ENCODE data around the gene BTBD9. TPM values are rescaled to one million over a fixed set of nuclear protein-coding genes. Genes with fewer than 3 reads are reported as not detected.
A peak's percentile ranks its signal among the peaks of the same experiment; 100 is the strongest.

Gene BTBD9
- total and polyA plus RNA-seq, 7 experiments from 2014 or later = 12.7 to 58.8 (median 37.8) TPM

DNA sequence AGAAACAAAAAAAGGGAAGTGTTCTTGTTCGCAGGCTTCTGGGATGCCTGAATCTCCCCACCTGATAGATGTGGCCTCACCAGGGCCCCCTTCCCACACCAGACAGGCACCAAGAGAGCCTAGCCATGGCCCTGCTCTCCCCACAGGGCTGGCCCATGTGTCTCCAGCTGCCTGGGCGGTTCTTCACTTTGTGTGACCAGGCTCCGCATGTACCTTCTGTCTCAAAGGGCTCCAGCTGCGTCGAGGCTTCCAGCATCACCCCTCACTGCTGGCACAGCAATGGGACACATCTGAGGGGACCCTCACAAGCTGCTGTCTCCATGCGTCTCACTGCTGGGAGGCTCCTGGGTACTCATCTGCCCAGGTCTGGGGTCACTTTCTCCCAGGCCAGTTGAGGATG lies 457.3 kb downstream of the BTBD9 start:
- H3K9me3 Mint-ChIP-seq = peaks cover 0 to 3% (median 0%) of the 10 kb centered on the region in 11 donors
- ChIA-PET POLR2A (no interaction called here), CTCF (no interaction called here)
- Histone ChIP-seq H3K4me1 (ENCODE audit: control insufficient read depth in 2 of 2, insufficient read depth in 2 of 2, low read length in 2 of 2) (no peaks in the 10 kb centered on the region), H3K4me3 (ENCODE audit: low read length) (no peak overlapping the region), H3K27me3 (ENCODE audit: control insufficient read depth in 2 of 2, insufficient read depth in 2 of 2, low read length in 2 of 2) (no peaks in the 10 kb centered on the region), H3K27ac (ENCODE audit: low read depth, low read length) (no peak overlapping the region), H3K36me3 (ENCODE audit: control insufficient read depth in 2 of 3, insufficient read depth in 3 of 3, low read length in 3 of 3) (peaks cover 0 to 4% (median 0%) of the 10 kb centered on the region in 3 experiments), H3K9me3 (ENCODE audit: control insufficient read depth in 2 of 3, low read length in 3 of 3) (no peaks in the 10 kb centered on the region)
- H3K4me1 Mint-ChIP-seq = peaks cover 0 to 8% (median 0%) of the 10 kb centered on the region in 7 donors
- H3K27me3 Mint-ChIP-seq = no peaks in the 10 kb centered on the region
- peaks cover 0 to 13% (median 5%) of the 10 kb centered on the region in 5 donors for H3K36me3 Mint-ChIP-seq
- intact Hi-C loops (cut with micrococcal nuclease) = no loop called here
- no peak overlapping the region for H3K4me3 Mint-ChIP-seq
- ATAC-seq (no peak), DNase-seq (peak in 1 of 9 donors; percentile 4)
- H3K27ac Mint-ChIP-seq = no peak overlapping the region

DNA sequence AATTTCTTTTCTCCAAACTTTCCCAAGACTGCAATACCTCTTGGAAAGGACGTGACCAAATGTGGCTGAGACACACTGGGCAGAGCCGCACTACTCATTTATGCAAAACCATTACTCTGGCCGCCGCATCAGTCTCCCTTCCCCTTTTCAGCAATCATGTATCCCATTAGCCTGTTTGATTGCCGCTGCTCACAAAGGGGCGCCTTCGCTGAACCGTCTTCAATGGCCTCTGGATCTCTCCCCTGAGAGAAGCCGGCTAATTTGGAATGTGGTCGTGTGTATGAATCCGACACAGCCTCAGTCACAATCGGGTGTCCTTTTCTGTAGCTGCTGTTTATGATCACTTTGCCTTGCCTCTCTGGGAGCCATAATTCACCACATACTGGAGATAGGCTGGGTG lies 459.1 kb downstream of the BTBD9 start:
- Mint-ChIP-seq H3K4me1 (peaks cover 0 to 9% (median 0%) of the 10 kb centered on the region in 7 donors), H3K36me3 (peaks cover 0 to 10% (median 5%) of the 10 kb centered on the region in 5 donors), H3K4me3 (no peak overlapping the region), H3K9me3 (peaks cover 0 to 3% (median 0%) of the 10 kb centered on the region in 11 donors), H3K27me3 (no peaks in the 10 kb centered on the region), H3K27ac (peak overlapping the region in 4 of 9 donors; percentile 5 to 51 (median 22))
- ATAC-seq = no peak
- Histone ChIP-seq H3K4me3 (ENCODE audit: low read length) (no peak overlapping the region), H3K36me3 (ENCODE audit: control insufficient read depth in 2 of 3, insufficient read depth in 3 of 3, low read length in 3 of 3) (no peaks in the 10 kb centered on the region), H3K27me3 (ENCODE audit: control insufficient read depth in 2 of 2, insufficient read depth in 2 of 2, low read length in 2 of 2) (no peaks in the 10 kb centered on the region), H3K4me1 (ENCODE audit: control insufficient read depth in 2 of 2, insufficient read depth in 2 of 2, low read length in 2 of 2) (no peaks in the 10 kb centered on the region), H3K27ac (ENCODE audit: low read depth, low read length) (no peak overlapping the region), H3K9me3 (ENCODE audit: control insufficient read depth in 2 of 3, low read length in 3 of 3) (no peaks in the 10 kb centered on the region)
- ChIA-PET POLR2A (no interaction called here), CTCF (no interaction called here)
- intact Hi-C loops (cut with micrococcal nuclease) = no loop called here
- DNase-seq = peak in 1 of 9 donors; percentile 8

DNA sequence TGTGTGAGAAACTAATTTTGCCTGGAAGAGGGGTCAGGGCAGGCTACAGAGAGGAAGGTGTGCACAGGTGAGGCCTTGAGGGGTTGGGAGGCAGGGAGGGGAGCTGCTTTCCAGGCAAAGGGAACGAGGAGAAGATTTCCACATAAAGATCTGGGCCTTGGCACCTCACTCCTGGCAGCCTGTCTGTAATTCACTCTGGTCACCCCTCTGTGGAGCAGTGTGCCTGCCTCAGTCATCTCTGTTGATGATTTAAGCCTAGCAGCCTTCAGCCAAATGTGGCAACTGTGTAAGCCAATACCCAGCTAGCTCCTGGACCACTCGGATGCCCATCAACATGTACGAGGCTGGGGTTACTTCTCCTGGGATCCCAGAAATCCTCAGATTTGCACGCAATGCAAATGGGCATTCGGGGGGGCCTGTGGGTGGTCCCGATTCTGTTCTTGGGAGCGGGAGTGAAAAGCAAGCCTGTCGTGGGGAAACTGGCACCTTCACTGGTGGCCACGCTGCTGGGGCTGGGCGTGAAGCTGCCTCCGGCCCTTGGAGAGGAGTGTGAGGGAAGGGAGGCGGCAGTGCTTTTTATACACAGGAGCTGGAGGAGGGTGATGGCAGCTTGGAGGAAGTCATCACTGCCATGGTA lies 459.8 kb downstream of the BTBD9 start:
- intact Hi-C loops (cut with micrococcal nuclease) = no loop called here
- ATAC-seq (no peak), DNase-seq (no peak)
- Mint-ChIP-seq H3K4me1 (peaks cover 0 to 9% (median 0%) of the 10 kb centered on the region in 7 donors), H3K9me3 (peaks cover 0 to 3% (median 0%) of the 10 kb centered on the region in 11 donors), H3K27me3 (no peaks in the 10 kb centered on the region), H3K4me3 (no peak overlapping the region), H3K27ac (peak overlapping the region in 2 of 9 donors; percentile 45 to 60), H3K36me3 (peaks cover 0 to 15% (median 7%) of the 10 kb centered on the region in 5 donors)
- ChIA-PET CTCF (no interaction called here), POLR2A (no interaction called here)
- Histone ChIP-seq H3K4me1 (ENCODE audit: control insufficient read depth in 2 of 2, insufficient read depth in 2 of 2, low read length in 2 of 2) (no peaks in the 10 kb centered on the region), H3K27ac (ENCODE audit: low read depth, low read length) (no peak overlapping the region), H3K27me3 (ENCODE audit: control insufficient read depth in 2 of 2, insufficient read depth in 2 of 2, low read length in 2 of 2) (no peaks in the 10 kb centered on the region), H3K4me3 (ENCODE audit: low read length) (no peak overlapping the region), H3K9me3 (ENCODE audit: control insufficient read depth in 2 of 3, low read length in 3 of 3) (no peaks in the 10 kb centered on the region), H3K36me3 (ENCODE audit: control insufficient read depth in 2 of 3, insufficient read depth in 3 of 3, low read length in 3 of 3) (no peaks in the 10 kb centered on the region)

DNA sequence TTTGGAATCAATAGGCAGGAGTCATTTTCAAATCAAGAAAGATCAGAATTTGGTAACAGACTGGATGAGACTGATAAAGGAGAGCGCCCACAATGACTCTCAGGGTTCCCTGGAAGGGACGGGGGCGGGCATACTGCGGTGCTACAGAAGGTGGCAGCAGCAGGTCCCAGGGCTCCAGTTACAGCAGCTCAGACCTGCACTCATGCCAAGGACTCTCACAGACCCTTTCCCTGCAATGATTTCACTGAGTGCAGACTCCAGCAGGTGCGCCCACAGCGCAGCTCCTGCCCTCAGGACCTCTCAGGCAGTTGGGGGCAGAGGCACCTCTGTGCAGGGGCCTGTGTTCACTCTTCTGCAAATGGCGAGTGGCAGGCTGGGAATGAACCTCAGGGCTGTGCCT lies 460.4 kb downstream of the BTBD9 start:
- Mint-ChIP-seq H3K27ac (peak overlapping the region in 3 of 9 donors; percentile 37 to 45 (median 41)), H3K4me1 (peaks cover 0 to 12% (median 2%) of the 10 kb centered on the region in 7 donors), H3K9me3 (peaks cover 0 to 3% (median 0%) of the 10 kb centered on the region in 11 donors), H3K4me3 (no peak overlapping the region), H3K36me3 (peaks cover 0 to 19% (median 9%) of the 10 kb centered on the region in 5 donors), H3K27me3 (no peaks in the 10 kb centered on the region)
- H3K27me3 ChIP-seq (ENCODE audit: control insufficient read depth in 2 of 2, insufficient read depth in 2 of 2, low read length in 2 of 2) = no peaks in the 10 kb centered on the region
- ChIA-PET POLR2A (no interaction called here), CTCF (no interaction called here)
- peaks cover 0 to 5% (median 0%) of the 10 kb centered on the region in 3 experiments for H3K36me3 ChIP-seq (ENCODE audit: control insufficient read depth in 2 of 3, insufficient read depth in 3 of 3, low read length in 3 of 3)
- intact Hi-C loops (cut with micrococcal nuclease) = no loop called here
- no peak overlapping the region for H3K4me3 ChIP-seq (ENCODE audit: low read length)
- no peaks in the 10 kb centered on the region for H3K4me1 ChIP-seq (ENCODE audit: control insufficient read depth in 2 of 2, insufficient read depth in 2 of 2, low read length in 2 of 2)
- ATAC-seq = no peak
- DNase-seq = no peak
- H3K27ac ChIP-seq (ENCODE audit: low read depth, low read length) = no peak overlapping the region
- H3K9me3 ChIP-seq (ENCODE audit: control insufficient read depth in 2 of 3, low read length in 3 of 3) = no peaks in the 10 kb centered on the region

DNA sequence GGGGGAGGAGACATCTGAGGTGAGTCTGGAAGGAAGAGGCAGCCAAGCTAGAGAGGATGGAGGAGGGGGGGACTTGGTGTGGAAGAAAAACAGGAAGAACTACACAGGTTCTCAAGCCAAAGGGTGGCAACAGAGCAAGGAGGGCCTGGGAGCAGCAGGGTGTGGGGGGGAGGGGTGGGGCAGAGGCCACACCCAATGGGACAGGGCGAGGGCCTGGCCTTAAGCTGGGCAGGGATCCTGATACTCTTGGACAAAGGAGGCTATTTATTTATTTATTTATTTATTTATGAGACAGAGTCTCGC lies 461.2 kb downstream of the BTBD9 start:
- CTCF ChIA-PET = no interaction called here

DNA sequence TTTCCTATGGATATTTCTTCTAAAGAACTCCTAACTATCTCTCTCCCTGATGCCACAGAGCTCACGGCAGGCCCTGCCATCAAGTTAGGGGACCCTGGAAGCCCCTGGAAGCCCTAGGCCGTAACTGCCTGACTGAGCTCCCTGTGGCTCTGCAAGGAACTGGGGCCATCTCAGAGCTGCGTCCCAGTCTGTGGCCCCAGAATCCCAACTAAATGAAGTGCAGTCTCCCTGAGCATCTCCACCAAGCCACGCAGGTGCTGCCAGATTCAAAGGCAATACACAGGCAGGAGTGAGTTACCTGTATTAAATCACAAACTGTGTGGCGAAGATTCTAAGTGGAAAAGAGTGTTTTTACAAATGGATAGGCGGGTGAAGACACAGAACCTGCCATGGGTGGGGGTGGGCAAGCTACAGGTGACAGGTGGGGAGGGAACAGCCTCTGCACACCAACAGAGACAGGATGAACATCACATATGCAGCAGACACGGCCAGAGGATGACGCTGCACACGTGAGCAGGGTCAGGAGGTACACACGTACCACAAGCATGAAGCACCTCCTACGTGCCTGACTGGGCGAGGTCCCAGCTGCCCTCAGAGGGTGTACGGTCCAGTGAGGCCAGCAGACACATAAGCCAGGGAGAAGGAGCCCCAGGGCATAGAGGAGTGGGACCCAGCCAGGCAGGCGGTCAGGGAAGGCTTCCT lies 461.7 kb downstream of the BTBD9 start:
- no peaks in the 10 kb centered on the region for H3K27me3 ChIP-seq (ENCODE audit: control insufficient read depth in 2 of 2, insufficient read depth in 2 of 2, low read length in 2 of 2)
- Mint-ChIP-seq H3K4me3 (no peak overlapping the region), H3K27ac (peak overlapping the region in 5 of 9 donors; percentile 2 to 72 (median 43)), H3K27me3 (no peaks in the 10 kb centered on the region), H3K36me3 (peaks cover 0 to 31% (median 6%) of the 10 kb centered on the region in 5 donors), H3K4me1 (peaks cover 0 to 24% (median 4%) of the 10 kb centered on the region in 7 donors), H3K9me3 (peaks cover 0 to 3% (median 0%) of the 10 kb centered on the region in 11 donors)
- POLR2A ChIA-PET = no interaction called here
- no peaks in the 10 kb centered on the region for H3K4me1 ChIP-seq (ENCODE audit: control insufficient read depth in 2 of 2, insufficient read depth in 2 of 2, low read length in 2 of 2)
- CTCF ChIA-PET = no interaction called here
- ATAC-seq (no peak), DNase-seq (no peak)
- H3K36me3 ChIP-seq (ENCODE audit: control insufficient read depth in 2 of 3, insufficient read depth in 3 of 3, low read length in 3 of 3) = peaks cover 0 to 15% (median 0%) of the 10 kb centered on the region in 3 experiments
- no peak overlapping the region for H3K4me3 ChIP-seq (ENCODE audit: low read length)
- no peaks in the 10 kb centered on the region for H3K9me3 ChIP-seq (ENCODE audit: control insufficient read depth in 2 of 3, low read length in 3 of 3)
- no peak overlapping the region for H3K27ac ChIP-seq (ENCODE audit: low read depth, low read length)
- intact Hi-C loops (cut with micrococcal nuclease) = no loop called here

More for the DNA sequence above, 461.2 kb downstream of the BTBD9 start:
- no peaks in the 10 kb centered on the region for H3K9me3 ChIP-seq (ENCODE audit: control insufficient read depth in 2 of 3, low read length in 3 of 3)
- intact Hi-C loops (cut with micrococcal nuclease) = no loop called here
- H3K4me1 ChIP-seq (ENCODE audit: control insufficient read depth in 2 of 2, insufficient read depth in 2 of 2, low read length in 2 of 2) = no peaks in the 10 kb centered on the region
- Mint-ChIP-seq H3K4me1 (peaks cover 0 to 19% (median 4%) of the 10 kb centered on the region in 7 donors), H3K36me3 (peaks cover 0 to 26% (median 6%) of the 10 kb centered on the region in 5 donors), H3K9me3 (peaks cover 0 to 3% (median 0%) of the 10 kb centered on the region in 11 donors), H3K27ac (peak overlapping the region in 3 of 9 donors; percentile 19 to 70 (median 43)), H3K4me3 (no peak overlapping the region), H3K27me3 (no peaks in the 10 kb centered on the region)
- H3K36me3 ChIP-seq (ENCODE audit: control insufficient read depth in 2 of 3, insufficient read depth in 3 of 3, low read length in 3 of 3) = peaks cover 0 to 10% (median 0%) of the 10 kb centered on the region in 3 experiments
- H3K27ac ChIP-seq (ENCODE audit: low read depth, low read length) = no peak overlapping the region
- no peak overlapping the region for H3K4me3 ChIP-seq (ENCODE audit: low read length)
- no peak for ATAC-seq
- DNase-seq = no peak
- no peaks in the 10 kb centered on the region for H3K27me3 ChIP-seq (ENCODE audit: control insufficient read depth in 2 of 2, insufficient read depth in 2 of 2, low read length in 2 of 2)
- POLR2A ChIA-PET = no interaction called here

Measured in naive thymus-derived CD4-positive, alpha-beta T cell (primary cell).